Breast epithelium (tissue), 4 donors: ENCODE measurements around the gene HDLBP. TPM values are rescaled to one million over a fixed set of nuclear protein-coding genes. Genes with fewer than 3 reads are reported as not detected.
"Not testable (repeated sequence)": the region's sequence is repeated elsewhere in the genome, so short reads cannot be mapped to it uniquely, and the experiment has no call there.

Source experiments
- DNase-seq, 2 donors: peaks; one replicate each; pipeline ENCODE4 v3.0.0-alpha.2; 2019; ENCODE audit warnings: low spot score in 2 of 2
- H3K27ac ChIP-seq, 2 donors: fragments of 200-600 bp; sonication (generic) in 1 of 2; one replicate each; pipeline ENCODE4 v1.5.1; 2016 to 2019; ENCODE audit warnings: mild to moderate bottlenecking in 1 of 2
- H3K27me3 ChIP-seq, 2 donors: fragments of 200-600 bp; sonication (generic) in 1 of 2; one replicate each; pipeline versions ENCODE4 v1.5.1 to v1.6.0; 2017 to 2019; ENCODE audit warnings: control low read depth in 1 of 2, mild to moderate bottlenecking in 1 of 2
- H3K36me3 ChIP-seq: fragments of 200-600 bp; one replicate; pipeline ENCODE4 v1.5.1; 2019
- H3K4me1 ChIP-seq, 2 donors: fragments of 200-600 bp; sonication (generic); one replicate each; pipeline ENCODE4 v1.5.1; 2016 to 2019; ENCODE audit warnings: control low read depth in 1 of 2
- H3K4me3 ChIP-seq, 3 donors: fragments of 200-600 bp; sonication (generic); 1 replicate in 2 of 3; 2 replicates in 1 of 3; pipeline ENCODE4 v1.5.1; 2016 to 2019; ENCODE audit warnings: mild to moderate bottlenecking in 3 of 3, moderate library complexity in 2 of 3
- H3K9me3 ChIP-seq, 2 donors: fragments of 200-600 bp; sonication (generic) in 1 of 2; one replicate each; pipeline ENCODE4 v1.5.1; 2016 to 2019; ENCODE audit warnings: control low read depth in 1 of 2
- POLR2A ChIP-seq: fragments of 450-650 bp; IDR thresholded peaks from one replicate; pipeline ENCODE4 v1.6.1; 2016; ENCODE audit warnings: antibody characterized with exemption, mild to moderate bottlenecking, moderate library complexity
- POLR2AphosphoS5 ChIP-seq, 3 donors: sonication (generic); formaldehyde crosslinking; IDR thresholded peaks; one replicate each; pipeline ENCODE4 v1.6.1; 2017; ENCODE audit warnings: antibody characterized with exemption in 3 of 3
- intact Hi-C: fragments of 100-400 bp; cut with DNase I; formaldehyde crosslinking; loops from one replicate; pipeline ENCODE4 v1.15.1; 2023; ENCODE audit warnings: low total_unique reads
- total RNA-seq, 3 donors: library from RNA; depleted of rRNA; stranded (reverse); fragments of >200 nt; gene quantifications; one replicate each; pipeline ENCODE4 v1.1.0, GENCODE V29; 2016
- TF ChIP-seq, protein P1 (sequence below), 3 donors: fragments of 450-650 bp; IDR thresholded peaks; one replicate each; pipeline ENCODE4 v1.5.1; 2016 to 2017; ENCODE audit warnings: antibody characterized with exemption in 3 of 3, mild to moderate bottlenecking in 3 of 3, moderate library complexity in 3 of 3

Gene HDLBP
- total RNA-seq, 3 donors from 2014 or later = 339 to 515 (median 383) TPM

DNA sequence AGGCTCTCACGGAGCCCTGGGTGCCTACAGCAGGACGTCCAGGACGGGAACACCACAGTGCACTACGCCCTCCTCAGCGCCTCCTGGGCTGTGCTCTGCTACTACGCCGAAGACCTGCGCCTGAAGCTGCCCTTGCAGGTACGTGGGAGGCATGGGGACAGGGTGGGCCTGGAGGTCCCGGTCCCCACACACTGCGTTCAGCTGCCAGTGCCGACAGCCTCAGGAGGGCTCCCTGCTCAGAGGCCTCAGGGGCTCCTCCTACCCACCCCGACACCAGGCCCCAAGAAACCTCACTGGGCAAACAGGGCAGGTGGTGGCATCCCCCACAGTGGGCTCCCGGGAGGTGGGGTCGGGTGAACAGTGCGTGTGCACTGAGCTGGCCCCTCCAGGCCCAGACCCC, 116.2 kb downstream of the HDLBP start:
- no peaks in the 10 kb centered on the region for H3K27me3 ChIP-seq
- TF ChIP-seq POLR2A (no peak), POLR2AphosphoS5 (IDR thresholded peaks at IDR 0.05) (no peak)
- TF ChIP-seq, protein P1, sequence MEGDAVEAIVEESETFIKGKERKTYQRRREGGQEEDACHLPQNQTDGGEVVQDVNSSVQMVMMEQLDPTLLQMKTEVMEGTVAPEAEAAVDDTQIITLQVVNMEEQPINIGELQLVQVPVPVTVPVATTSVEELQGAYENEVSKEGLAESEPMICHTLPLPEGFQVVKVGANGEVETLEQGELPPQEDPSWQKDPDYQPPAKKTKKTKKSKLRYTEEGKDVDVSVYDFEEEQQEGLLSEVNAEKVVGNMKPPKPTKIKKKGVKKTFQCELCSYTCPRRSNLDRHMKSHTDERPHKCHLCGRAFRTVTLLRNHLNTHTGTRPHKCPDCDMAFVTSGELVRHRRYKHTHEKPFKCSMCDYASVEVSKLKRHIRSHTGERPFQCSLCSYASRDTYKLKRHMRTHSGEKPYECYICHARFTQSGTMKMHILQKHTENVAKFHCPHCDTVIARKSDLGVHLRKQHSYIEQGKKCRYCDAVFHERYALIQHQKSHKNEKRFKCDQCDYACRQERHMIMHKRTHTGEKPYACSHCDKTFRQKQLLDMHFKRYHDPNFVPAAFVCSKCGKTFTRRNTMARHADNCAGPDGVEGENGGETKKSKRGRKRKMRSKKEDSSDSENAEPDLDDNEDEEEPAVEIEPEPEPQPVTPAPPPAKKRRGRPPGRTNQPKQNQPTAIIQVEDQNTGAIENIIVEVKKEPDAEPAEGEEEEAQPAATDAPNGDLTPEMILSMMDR (IDR thresholded peaks at IDR 0.05) = no peak
- H3K4me3 ChIP-seq = no peak overlapping the region
- no peak for DNase-seq
- no peaks in the 10 kb centered on the region for H3K36me3 ChIP-seq
- no peaks in the 10 kb centered on the region for H3K9me3 ChIP-seq
- intact Hi-C loops = no loop called here
- no peaks in the 10 kb centered on the region for H3K4me1 ChIP-seq
- H3K27ac ChIP-seq = no peak overlapping the region

DNA sequence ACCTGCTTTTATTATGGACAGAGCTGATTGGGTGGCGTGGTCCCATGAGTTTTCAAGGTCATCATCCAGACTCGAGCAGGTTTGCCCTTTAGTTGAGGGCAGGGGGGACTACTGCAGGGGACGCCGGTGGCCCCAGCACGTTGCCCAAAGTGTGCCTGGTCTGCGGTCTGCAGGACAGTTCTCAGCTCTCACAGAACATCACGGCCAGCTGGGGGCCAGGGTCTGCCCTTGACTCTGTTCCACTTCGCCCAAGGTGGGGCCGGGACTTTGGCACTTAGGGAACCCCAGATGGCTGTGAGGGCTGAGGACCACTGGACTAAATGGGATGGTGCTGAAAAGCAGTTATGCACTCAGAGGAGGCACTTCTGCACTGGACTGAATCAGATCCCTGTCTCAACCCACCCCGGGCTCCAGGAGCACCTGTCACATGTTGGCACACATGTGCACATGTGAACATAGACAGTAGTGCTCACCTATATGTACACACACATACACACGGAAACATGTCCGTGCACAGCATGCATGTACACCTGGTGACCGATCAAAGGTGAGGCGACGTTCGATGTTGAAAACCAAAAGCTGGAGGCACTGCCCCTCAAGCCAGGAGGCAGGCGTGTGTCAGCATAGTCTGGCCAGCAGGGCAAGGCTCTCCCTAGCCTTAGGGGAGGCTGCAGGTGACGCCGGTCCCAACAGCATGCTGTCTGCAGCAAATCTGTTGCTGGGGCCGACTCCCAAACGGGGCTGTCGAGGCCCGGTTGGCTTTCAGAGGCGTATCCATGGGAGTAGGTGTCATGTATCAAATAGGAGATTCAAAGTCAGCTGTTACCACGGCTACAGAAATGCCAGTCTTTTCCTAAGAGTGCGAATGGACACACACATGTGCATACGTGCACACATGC, 116.8 kb downstream of the HDLBP start:
- TF ChIP-seq POLR2AphosphoS5 (IDR thresholded peaks at IDR 0.05) (no peak), POLR2A (no peak)
- TF ChIP-seq, protein P1 (IDR thresholded peaks at IDR 0.05) = no peak
- H3K4me3 ChIP-seq = no peak overlapping the region
- H3K27me3 ChIP-seq = no peaks in the 10 kb centered on the region
- no peaks in the 10 kb centered on the region for H3K36me3 ChIP-seq
- intact Hi-C loops = no loop called here
- no peaks in the 10 kb centered on the region for H3K4me1 ChIP-seq
- DNase-seq = no peak
- H3K27ac ChIP-seq = no peak overlapping the region
- no peaks in the 10 kb centered on the region for H3K9me3 ChIP-seq

DNA sequence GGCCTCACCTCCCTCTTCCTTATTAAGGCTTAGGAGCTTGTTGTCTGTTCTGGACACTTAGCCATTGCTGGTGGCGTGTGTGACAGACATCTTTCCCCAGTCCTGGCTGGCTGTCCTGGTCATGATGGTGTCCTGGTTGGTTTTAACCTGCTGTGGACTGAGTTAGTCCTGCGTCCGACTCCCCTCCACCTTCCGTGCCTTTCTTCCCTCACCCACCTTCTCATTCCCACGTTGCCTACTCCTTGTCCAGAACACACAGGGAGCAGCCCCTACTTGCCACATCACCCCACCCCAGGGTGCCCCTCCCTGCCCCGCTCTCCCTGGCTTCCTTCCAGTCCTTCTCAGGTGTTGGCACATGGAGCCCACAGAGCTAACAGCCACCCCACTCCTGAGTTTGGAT, 117.5 kb downstream of the HDLBP start:
- TF ChIP-seq, protein P1 (IDR thresholded peaks at IDR 0.05) = no peak
- no peak for TF ChIP-seq POLR2A
- TF ChIP-seq POLR2AphosphoS5 (IDR thresholded peaks at IDR 0.05) = no peak
- no peak overlapping the region for H3K27ac ChIP-seq
- no peaks in the 10 kb centered on the region for H3K4me1 ChIP-seq
- no peaks in the 10 kb centered on the region for H3K36me3 ChIP-seq
- no peaks in the 10 kb centered on the region for H3K27me3 ChIP-seq
- no peaks in the 10 kb centered on the region for H3K9me3 ChIP-seq
- no peak for DNase-seq
- intact Hi-C loops = no loop called here
- no peak overlapping the region for H3K4me3 ChIP-seq

DNA sequence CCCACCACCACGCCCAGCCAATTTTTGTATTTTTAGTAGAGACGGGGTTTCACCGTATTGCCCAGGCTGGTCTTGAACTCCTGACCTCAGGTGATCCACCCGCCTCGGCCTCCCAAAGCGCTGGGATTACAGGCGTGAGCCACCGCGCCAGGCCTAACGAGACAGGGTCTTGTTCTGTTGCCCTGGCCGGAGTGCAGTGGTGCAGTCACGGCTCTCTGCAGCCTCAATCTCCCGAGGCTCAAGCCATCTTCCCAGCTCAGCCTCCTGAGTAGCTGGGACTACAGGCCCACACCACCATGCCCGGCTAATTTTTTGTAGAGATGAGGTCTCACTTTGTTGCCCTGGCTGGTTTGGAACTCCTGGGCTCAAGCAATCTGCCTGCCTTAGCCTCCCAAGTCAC, 118.2 kb downstream of the HDLBP start:
- intact Hi-C loops, H3K36me3 ChIP-seq, H3K27ac ChIP-seq, H3K27me3 ChIP-seq, H3K9me3 ChIP-seq, H3K4me3 ChIP-seq, H3K4me1 ChIP-seq, DNase-seq: not testable (repeated sequence)

DNA sequence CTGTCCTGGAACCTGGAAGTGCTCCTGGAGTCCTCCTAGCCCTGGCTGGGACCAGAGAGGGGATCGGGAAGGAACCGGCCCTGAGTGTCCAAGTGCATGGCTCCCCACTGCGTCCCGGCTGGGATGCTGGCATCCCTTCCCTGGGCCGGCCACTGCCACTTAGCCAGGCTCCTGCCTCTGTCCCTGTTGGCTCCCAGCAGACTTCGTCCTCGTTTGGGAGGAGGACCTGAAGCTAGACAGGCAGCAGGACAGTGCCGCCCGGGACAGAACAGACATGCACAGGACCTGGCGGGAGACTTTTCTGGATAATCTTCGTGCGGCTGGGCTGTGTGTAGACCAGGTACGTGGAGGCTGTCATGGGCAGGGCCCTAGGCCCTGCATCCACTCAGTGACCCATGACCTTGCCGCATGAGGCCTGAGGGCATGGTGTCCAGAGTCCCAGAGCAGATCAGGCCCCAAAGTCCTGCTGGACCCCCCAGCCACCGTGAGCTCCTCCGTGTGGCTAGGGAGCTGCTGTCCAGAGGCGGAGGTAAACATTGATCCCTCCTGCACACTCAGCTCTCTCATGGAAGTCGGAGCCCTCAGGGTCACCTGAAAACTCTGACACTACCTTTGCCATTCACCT, 119.9 kb downstream of the HDLBP start:
- Histone ChIP-seq H3K9me3 (no peaks in the 10 kb centered on the region), H3K4me1 (no peaks in the 10 kb centered on the region)
- TF ChIP-seq POLR2A (no peak), POLR2AphosphoS5 (IDR thresholded peaks at IDR 0.05) (no peak)
- TF ChIP-seq, protein P1 (IDR thresholded peaks at IDR 0.05) = no peak

More for the DNA sequence above, 119.9 kb downstream of the HDLBP start:
- no peak overlapping the region for H3K27ac ChIP-seq
- intact Hi-C loops = no loop called here
- no peaks in the 10 kb centered on the region for H3K36me3 ChIP-seq
- no peak overlapping the region for H3K4me3 ChIP-seq
- no peak for DNase-seq
- H3K27me3 ChIP-seq = no peaks in the 10 kb centered on the region
